GM23338 (cell line): Measurements from ENCODE around the gene LMBRD1. TPM values are rescaled to one million over a fixed set of nuclear protein-coding genes. Genes with fewer than 3 reads are reported as not detected.
A peak's percentile ranks its signal among the peaks of the same experiment; 100 is the strongest.

Source experiments
- ATAC-seq: fragments of 200-7000 bp; cut with Tn5 transposase; 3 replicates; pipeline ENCODE4 v1.9.1; 2020
- DNase-seq: peaks from one replicate; pipeline ENCODE4 v3.0.0-alpha.2; 2015; ENCODE audit warnings: low spot score
- H2AFZ ChIP-seq: fragments of 200-600 bp; sonication (generic); 2 replicates; pipeline ENCODE4 v1.8.0; 2016; ENCODE audit warnings: antibody characterized with exemption, mild to moderate bottlenecking, moderate library complexity
- H3F3A ChIP-seq: fragments of 200-600 bp; sonication (generic); replicated peaks from 2 replicates; pipeline ENCODE4 v1.8.0; 2017; ENCODE audit warnings: antibody characterized with exemption, mixed run types, low read depth
- H3K27ac ChIP-seq: fragments of 200-600 bp; sonication (generic); 2 replicates; pipeline ENCODE4 v1.6.1; 2016; ENCODE audit warnings: low read depth
- H3K27me3 ChIP-seq: fragments of 200-600 bp; sonication (generic); 2 replicates; pipeline ENCODE4 v1.8.0; 2016; ENCODE audit warnings: mild to moderate bottlenecking, mixed run types, moderate library complexity; ENCODE audit not compliant: insufficient read depth
- H3K36me3 ChIP-seq: fragments of 200-600 bp; sonication (generic); 2 replicates; pipeline ENCODE4 v1.8.0; 2016; ENCODE audit warnings: mild to moderate bottlenecking; ENCODE audit not compliant: insufficient read depth
- H3K4me1 ChIP-seq: fragments of 200-600 bp; sonication (generic); 2 replicates; pipeline ENCODE4 v1.8.0; 2016; ENCODE audit warnings: mild to moderate bottlenecking, moderate library complexity; ENCODE audit not compliant: insufficient read depth
- H3K4me2 ChIP-seq: fragments of 200-600 bp; sonication (generic); 2 replicates; pipeline ENCODE4 v1.7.1; 2017; ENCODE audit warnings: mixed run types
- H3K4me3 ChIP-seq: fragments of 200-600 bp; sonication (generic); 2 replicates; pipeline ENCODE4 v1.6.1; 2016; ENCODE audit warnings: mixed run types
- H3K79me2 ChIP-seq: fragments of 200-600 bp; sonication (generic); replicated peaks from 2 replicates; pipeline ENCODE4 v1.8.0; 2017; ENCODE audit warnings: mild to moderate bottlenecking; ENCODE audit not compliant: insufficient read depth
- H3K9me2 ChIP-seq: fragments of 200-600 bp; sonication (generic); 2 replicates; pipeline ENCODE4 v1.8.0; 2017; ENCODE audit not compliant: insufficient read depth
- H4K20me1 ChIP-seq: fragments of 200-600 bp; sonication (generic); replicated peaks from 2 replicates; pipeline ENCODE4 v1.8.0; 2017; ENCODE audit warnings: mild to moderate bottlenecking; ENCODE audit not compliant: insufficient read depth
- H3K27ac Mint-ChIP-seq: 2 replicates; pipeline ENCODE4 v1.8.0; 2020; ENCODE audit warnings: inconsistent platforms, mild to moderate bottlenecking, moderate library complexity, mixed read lengths
- H3K27me3 Mint-ChIP-seq: 3 replicates; pipeline ENCODE4 v1.8.0; 2022; ENCODE audit warnings: low read depth, mild to moderate bottlenecking, moderate library complexity, mixed read lengths, inconsistent platforms; ENCODE audit not compliant: insufficient read depth, poor library complexity
- H3K36me3 Mint-ChIP-seq: 3 replicates; pipeline ENCODE4 v1.8.0; 2021; ENCODE audit warnings: low read depth, mild to moderate bottlenecking, inconsistent platforms, moderate library complexity, mixed read lengths
- H3K4me1 Mint-ChIP-seq: 3 replicates; pipeline ENCODE4 v1.8.0; 2020; ENCODE audit warnings: mild to moderate bottlenecking, inconsistent platforms, mixed read lengths
- H3K4me3 Mint-ChIP-seq: 3 replicates; pipeline ENCODE4 v1.8.0; 2021; ENCODE audit warnings: moderate library complexity, mild to moderate bottlenecking, inconsistent platforms, mixed read lengths
- H3K9me3 Mint-ChIP-seq: 3 replicates; pipeline ENCODE4 v1.8.0; 2020; ENCODE audit warnings: moderate library complexity, mild to moderate bottlenecking, inconsistent platforms, mixed read lengths
- CREB1 ChIP-seq: fragments of 250-450 bp; sonication (Bioruptor Pico); IDR thresholded peaks from 2 replicates; pipeline ENCODE4 v1.5.0; 2020; ENCODE audit warnings: low read depth, mild to moderate bottlenecking, moderate library complexity
- EZH2 ChIP-seq: fragments of 200-600 bp; sonication (generic); IDR thresholded peaks from one replicate; pipeline ENCODE4 v1.8.0; 2017; ENCODE audit warnings: antibody characterized with exemption, mild to moderate bottlenecking, low read depth; ENCODE audit not compliant: unreplicated experiment
- EZH2phosphoT487 ChIP-seq: fragments of 200-600 bp; sonication (generic); IDR thresholded peaks from one replicate; pipeline ENCODE4 v1.8.1; 2018; ENCODE audit warnings: antibody characterized with exemption; ENCODE audit not compliant: unreplicated experiment
- JUNB ChIP-seq: IDR thresholded peaks from one replicate; pipeline ENCODE4 v1.6.1; 2016; ENCODE audit warnings: antibody characterized with exemption; ENCODE audit not compliant: unreplicated experiment
- NANOG ChIP-seq: IDR thresholded peaks from 2 replicates; pipeline ENCODE4 v1.6.1; 2016; ENCODE audit warnings: antibody characterized with exemption, borderline replicate concordance
- POLR2AphosphoS5 ChIP-seq: IDR thresholded peaks from 2 replicates; pipeline ENCODE4 v1.6.1; 2016; ENCODE audit warnings: antibody characterized with exemption, low read depth
- STAT1 ChIP-seq: IDR thresholded peaks from one replicate; pipeline ENCODE4 v1.6.1; 2016; ENCODE audit warnings: antibody characterized with exemption; ENCODE audit not compliant: unreplicated experiment
- ZNF114 ChIP-seq: fragments of 250-450 bp; sonication (Bioruptor Pico); IDR thresholded peaks from 2 replicates; pipeline ENCODE4 v1.5.0; 2020; ENCODE audit warnings: mild to moderate bottlenecking, moderate library complexity
- ZNF331 ChIP-seq: fragments of 250-450 bp; sonication (Bioruptor Pico); IDR thresholded peaks from 2 replicates; pipeline ENCODE4 v1.5.0; 2020; ENCODE audit warnings: low read depth, mild to moderate bottlenecking, moderate library complexity
- polyA plus RNA-seq: library from polyadenylated mRNA; unstranded; fragments of >200 nt; fragmentation: Nextera tagmentation; extraction: Ambion mirVana; gene quantifications from 2 replicates; pipeline ENCODE4 v1.2.1, GENCODE V29; 2016
- total RNA-seq: library from RNA; depleted of rRNA; stranded (reverse); fragments of >200 nt; shearing (Covaris generic); gene quantifications from 2 replicates; pipeline ENCODE4 v1.2.3, GENCODE V29; 2014
- TF ChIP-seq, protein P1 (sequence below): IDR thresholded peaks from 2 replicates; pipeline ENCODE4 v1.6.1; 2016; ENCODE audit warnings: antibody characterized with exemption
- TF ChIP-seq, protein P2 (sequence below): fragments of 250-450 bp; sonication (Bioruptor Pico); IDR thresholded peaks from 2 replicates; pipeline ENCODE4 v1.5.0; 2020; ENCODE audit warnings: mild to moderate bottlenecking, moderate library complexity
- TF ChIP-seq, protein P3 (sequence below), 2 experiments: fragments of 200-600 bp in 1 of 2; sonication (generic) in 1 of 2; conservative IDR thresholded peaks; 2 replicates each; pipeline versions ENCODE4 v1.5.1 to v1.6.1; 2016 to 2017; ENCODE audit warnings: antibody characterized with exemption in 2 of 2, low read depth in 2 of 2, mild to moderate bottlenecking in 2 of 2, moderate library complexity in 1 of 2
- TF ChIP-seq, protein P4 (sequence below): IDR thresholded peaks from one replicate; pipeline ENCODE4 v1.6.1; 2018; ENCODE audit warnings: antibody characterized with exemption; ENCODE audit not compliant: unreplicated experiment

LMBRD1 gene
- total and polyA plus RNA-seq, 2 experiments from 2014 or later = 20.3 to 21.0 TPM

DNA sequence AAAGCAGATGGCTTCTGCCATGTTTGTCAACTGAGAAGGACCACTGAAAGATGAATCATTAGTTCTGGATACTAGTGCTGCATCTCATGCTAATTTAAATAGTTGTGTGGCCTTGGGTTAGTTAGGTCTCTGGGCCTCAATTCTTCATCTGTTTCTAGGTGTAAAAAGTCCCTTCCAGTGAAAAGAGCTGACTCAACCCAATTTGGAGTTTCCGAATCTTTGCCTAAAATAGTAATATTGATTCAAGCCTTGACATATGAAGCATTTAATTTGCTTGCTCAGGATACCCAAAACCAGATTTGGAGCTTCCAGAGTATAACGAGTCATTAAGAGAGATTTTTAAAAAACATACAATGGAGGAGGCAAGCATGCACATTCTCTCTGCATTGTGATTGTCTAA is 163.9 kb downstream of the LMBRD1 start:
- H3K27me3 ChIP-seq = no peaks in the 10 kb centered on the region
- Mint-ChIP-seq H3K27ac (no peak overlapping the region), H3K4me1 (peaks cover 8% of the 10 kb centered on the region), H3K9me3 (no peaks in the 10 kb centered on the region; the same call in 2 of the 3 replicates), H3K36me3 (no peaks in the 10 kb centered on the region), H3K27me3 (peaks cover 2% of the 10 kb centered on the region), H3K4me3 (no peak overlapping the region)
- H2AFZ ChIP-seq = peak overlapping the region; percentile 40; the same call in 1 of the 2 replicates
- H3K4me1 ChIP-seq = peaks cover 6% of the 10 kb centered on the region; the same call in 1 of the 2 replicates
- 0 out of 2 replicates have a peak, but pooled peaks cover 6% of the 10 kb centered on the region for H3K9me2 ChIP-seq
- no peak overlapping the region for H3K27ac ChIP-seq
- no peaks in the 10 kb centered on the region for H3K79me2 ChIP-seq
- ATAC-seq = no peak
- TF ChIP-seq EZH2phosphoT487 (no peak), EZH2 (no peak), ZNF114 (CRISPR knock-in tag) (no peak), ZNF331 (no peak), STAT1 (no peak), NANOG (no peak), CREB1 (CRISPR knock-in tag) (no peak), JUNB (no peak), POLR2AphosphoS5 (no peak)
- TF ChIP-seq, protein P1, sequence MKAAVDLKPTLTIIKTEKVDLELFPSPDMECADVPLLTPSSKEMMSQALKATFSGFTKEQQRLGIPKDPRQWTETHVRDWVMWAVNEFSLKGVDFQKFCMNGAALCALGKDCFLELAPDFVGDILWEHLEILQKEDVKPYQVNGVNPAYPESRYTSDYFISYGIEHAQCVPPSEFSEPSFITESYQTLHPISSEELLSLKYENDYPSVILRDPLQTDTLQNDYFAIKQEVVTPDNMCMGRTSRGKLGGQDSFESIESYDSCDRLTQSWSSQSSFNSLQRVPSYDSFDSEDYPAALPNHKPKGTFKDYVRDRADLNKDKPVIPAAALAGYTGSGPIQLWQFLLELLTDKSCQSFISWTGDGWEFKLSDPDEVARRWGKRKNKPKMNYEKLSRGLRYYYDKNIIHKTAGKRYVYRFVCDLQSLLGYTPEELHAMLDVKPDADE = no peak
- TF ChIP-seq, protein P2, sequence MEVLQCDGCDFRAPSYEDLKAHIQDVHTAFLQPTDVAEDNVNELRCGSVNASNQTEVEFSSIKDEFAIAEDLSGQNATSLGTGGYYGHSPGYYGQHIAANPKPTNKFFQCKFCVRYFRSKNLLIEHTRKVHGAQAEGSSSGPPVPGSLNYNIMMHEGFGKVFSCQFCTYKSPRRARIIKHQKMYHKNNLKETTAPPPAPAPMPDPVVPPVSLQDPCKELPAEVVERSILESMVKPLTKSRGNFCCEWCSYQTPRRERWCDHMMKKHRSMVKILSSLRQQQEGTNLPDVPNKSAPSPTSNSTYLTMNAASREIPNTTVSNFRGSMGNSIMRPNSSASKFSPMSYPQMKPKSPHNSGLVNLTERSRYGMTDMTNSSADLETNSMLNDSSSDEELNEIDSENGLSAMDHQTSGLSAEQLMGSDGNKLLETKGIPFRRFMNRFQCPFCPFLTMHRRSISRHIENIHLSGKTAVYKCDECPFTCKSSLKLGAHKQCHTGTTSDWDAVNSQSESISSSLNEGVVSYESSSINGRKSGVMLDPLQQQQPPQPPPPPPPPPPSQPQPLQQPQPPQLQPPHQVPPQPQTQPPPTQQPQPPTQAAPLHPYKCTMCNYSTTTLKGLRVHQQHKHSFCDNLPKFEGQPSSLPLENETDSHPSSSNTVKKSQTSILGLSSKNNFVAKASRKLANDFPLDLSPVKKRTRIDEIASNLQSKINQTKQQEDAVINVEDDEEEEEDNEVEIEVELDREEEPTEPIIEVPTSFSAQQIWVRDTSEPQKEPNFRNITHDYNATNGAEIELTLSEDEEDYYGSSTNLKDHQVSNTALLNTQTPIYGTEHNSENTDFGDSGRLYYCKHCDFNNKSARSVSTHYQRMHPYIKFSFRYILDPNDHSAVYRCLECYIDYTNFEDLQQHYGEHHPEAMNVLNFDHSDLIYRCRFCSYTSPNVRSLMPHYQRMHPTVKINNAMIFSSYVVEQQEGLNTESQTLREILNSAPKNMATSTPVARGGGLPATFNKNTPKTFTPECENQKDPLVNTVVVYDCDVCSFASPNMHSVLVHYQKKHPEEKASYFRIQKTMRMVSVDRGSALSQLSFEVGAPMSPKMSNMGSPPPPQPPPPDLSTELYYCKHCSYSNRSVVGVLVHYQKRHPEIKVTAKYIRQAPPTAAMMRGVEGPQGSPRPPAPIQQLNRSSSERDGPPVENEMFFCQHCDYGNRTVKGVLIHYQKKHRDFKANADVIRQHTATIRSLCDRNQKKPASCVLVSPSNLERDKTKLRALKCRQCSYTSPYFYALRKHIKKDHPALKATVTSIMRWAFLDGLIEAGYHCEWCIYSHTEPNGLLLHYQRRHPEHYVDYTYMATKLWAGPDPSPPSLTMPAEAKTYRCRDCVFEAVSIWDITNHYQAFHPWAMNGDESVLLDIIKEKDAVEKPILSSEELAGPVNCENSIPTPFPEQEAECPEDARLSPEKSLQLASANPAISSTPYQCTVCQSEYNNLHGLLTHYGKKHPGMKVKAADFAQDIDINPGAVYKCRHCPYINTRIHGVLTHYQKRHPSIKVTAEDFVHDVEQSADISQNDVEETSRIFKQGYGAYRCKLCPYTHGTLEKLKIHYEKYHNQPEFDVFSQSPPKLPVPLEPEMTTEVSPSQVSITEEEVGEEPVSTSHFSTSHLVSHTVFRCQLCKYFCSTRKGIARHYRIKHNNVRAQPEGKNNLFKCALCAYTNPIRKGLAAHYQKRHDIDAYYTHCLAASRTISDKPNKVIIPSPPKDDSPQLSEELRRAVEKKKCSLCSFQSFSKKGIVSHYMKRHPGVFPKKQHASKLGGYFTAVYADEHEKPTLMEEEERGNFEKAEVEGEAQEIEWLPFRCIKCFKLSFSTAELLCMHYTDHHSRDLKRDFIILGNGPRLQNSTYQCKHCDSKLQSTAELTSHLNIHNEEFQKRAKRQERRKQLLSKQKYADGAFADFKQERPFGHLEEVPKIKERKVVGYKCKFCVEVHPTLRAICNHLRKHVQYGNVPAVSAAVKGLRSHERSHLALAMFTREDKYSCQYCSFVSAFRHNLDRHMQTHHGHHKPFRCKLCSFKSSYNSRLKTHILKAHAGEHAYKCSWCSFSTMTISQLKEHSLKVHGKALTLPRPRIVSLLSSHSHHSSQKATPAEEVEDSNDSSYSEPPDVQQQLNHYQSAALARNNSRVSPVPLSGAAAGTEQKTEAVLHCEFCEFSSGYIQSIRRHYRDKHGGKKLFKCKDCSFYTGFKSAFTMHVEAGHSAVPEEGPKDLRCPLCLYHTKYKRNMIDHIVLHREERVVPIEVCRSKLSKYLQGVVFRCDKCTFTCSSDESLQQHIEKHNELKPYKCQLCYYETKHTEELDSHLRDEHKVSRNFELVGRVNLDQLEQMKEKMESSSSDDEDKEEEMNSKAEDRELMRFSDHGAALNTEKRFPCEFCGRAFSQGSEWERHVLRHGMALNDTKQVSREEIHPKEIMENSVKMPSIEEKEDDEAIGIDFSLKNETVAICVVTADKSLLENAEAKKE (CRISPR knock-in tag) = no peak
- TF ChIP-seq, protein P3, sequence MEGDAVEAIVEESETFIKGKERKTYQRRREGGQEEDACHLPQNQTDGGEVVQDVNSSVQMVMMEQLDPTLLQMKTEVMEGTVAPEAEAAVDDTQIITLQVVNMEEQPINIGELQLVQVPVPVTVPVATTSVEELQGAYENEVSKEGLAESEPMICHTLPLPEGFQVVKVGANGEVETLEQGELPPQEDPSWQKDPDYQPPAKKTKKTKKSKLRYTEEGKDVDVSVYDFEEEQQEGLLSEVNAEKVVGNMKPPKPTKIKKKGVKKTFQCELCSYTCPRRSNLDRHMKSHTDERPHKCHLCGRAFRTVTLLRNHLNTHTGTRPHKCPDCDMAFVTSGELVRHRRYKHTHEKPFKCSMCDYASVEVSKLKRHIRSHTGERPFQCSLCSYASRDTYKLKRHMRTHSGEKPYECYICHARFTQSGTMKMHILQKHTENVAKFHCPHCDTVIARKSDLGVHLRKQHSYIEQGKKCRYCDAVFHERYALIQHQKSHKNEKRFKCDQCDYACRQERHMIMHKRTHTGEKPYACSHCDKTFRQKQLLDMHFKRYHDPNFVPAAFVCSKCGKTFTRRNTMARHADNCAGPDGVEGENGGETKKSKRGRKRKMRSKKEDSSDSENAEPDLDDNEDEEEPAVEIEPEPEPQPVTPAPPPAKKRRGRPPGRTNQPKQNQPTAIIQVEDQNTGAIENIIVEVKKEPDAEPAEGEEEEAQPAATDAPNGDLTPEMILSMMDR (conservative IDR thresholded peaks at IDR 0.05; ENCODE audit: low read depth in 2 of 2) = no peak
- TF ChIP-seq, protein P4, sequence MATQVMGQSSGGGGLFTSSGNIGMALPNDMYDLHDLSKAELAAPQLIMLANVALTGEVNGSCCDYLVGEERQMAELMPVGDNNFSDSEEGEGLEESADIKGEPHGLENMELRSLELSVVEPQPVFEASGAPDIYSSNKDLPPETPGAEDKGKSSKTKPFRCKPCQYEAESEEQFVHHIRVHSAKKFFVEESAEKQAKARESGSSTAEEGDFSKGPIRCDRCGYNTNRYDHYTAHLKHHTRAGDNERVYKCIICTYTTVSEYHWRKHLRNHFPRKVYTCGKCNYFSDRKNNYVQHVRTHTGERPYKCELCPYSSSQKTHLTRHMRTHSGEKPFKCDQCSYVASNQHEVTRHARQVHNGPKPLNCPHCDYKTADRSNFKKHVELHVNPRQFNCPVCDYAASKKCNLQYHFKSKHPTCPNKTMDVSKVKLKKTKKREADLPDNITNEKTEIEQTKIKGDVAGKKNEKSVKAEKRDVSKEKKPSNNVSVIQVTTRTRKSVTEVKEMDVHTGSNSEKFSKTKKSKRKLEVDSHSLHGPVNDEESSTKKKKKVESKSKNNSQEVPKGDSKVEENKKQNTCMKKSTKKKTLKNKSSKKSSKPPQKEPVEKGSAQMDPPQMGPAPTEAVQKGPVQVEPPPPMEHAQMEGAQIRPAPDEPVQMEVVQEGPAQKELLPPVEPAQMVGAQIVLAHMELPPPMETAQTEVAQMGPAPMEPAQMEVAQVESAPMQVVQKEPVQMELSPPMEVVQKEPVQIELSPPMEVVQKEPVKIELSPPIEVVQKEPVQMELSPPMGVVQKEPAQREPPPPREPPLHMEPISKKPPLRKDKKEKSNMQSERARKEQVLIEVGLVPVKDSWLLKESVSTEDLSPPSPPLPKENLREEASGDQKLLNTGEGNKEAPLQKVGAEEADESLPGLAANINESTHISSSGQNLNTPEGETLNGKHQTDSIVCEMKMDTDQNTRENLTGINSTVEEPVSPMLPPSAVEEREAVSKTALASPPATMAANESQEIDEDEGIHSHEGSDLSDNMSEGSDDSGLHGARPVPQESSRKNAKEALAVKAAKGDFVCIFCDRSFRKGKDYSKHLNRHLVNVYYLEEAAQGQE = no peak
- no peaks in the 10 kb centered on the region for H3F3A ChIP-seq
- H3K4me2 ChIP-seq = no peak overlapping the region
- H3K4me3 ChIP-seq = no peak overlapping the region
- DNase-seq = no peak
- H3K36me3 ChIP-seq = no peaks in the 10 kb centered on the region
- no peaks in the 10 kb centered on the region for H4K20me1 ChIP-seq
